NCI-H748 (cell line): ENCODE measurements around the gene ARPP19.
"Not testable (repeated sequence)": the region's sequence is repeated elsewhere in the genome, so short reads cannot be mapped to it uniquely, and the experiment has no call there.

Experiments used
- DNase-seq: peaks from one replicate; lab custom pipeline; 2025; ENCODE audit not compliant: unreplicated experiment; lab: John Stamatoyannopoulos, UW

The ARPP19 gene

DNA sequence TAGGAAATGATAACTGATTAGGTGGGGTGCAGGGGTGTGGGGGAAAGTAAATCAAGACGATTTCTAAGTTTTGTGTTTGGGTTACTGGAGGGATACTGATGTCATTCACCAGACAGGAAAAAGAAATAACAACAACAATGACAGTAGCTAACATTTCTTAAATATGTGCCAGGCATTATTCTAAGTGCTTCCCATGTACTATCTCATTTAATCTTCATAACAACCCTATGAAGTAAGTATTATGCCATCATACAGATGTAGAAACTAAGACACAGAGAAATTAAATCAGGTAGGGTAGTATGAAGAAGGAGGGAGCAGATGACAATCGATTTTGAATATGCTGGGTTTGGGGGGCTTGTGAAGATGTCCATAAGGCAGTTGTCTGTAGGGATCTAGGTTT, 53.5 kb downstream of the ARPP19 start:
- DNase-seq = no peak

DNA sequence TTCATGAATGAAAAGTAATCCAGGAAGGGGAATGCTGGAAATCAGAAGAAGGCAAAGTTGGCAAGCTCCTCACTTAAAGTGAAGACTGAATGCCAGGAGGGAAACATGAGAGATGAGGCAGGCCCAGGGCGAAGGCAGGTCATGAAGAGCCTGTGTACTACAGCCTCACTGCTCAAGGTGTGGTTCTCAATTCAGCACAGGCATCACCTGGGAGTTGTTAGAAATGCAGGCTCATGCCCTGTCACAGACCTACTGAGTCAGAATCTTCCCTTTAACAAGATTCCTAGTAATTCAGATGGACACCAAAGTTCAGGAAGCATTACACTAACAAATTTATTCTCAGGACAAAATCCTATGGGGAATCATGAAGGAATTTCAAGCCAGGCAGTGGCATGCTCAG, 54.3 kb downstream of the ARPP19 start:
- no peak for DNase-seq

DNA sequence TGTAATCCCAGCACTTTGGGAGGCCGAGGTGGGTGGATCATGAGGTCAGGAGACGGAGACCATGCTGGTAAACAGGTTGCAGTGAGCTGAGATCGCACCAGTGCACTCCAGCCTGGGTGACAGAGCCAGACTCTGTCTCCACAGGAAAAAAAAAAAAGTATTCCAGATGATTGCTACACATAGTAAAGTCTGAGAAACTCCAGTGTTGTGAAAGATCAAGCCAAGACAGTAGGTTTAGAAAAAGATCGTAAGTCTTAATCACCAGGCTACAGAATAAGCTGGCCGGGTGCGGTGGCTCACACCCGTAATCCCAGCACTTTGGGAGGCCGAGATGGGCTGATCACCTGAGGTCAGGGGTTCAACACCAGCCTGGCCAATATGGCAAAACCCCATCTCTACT, 56.0 kb downstream of the ARPP19 start:
- not testable (repeated sequence) for DNase-seq

DNA sequence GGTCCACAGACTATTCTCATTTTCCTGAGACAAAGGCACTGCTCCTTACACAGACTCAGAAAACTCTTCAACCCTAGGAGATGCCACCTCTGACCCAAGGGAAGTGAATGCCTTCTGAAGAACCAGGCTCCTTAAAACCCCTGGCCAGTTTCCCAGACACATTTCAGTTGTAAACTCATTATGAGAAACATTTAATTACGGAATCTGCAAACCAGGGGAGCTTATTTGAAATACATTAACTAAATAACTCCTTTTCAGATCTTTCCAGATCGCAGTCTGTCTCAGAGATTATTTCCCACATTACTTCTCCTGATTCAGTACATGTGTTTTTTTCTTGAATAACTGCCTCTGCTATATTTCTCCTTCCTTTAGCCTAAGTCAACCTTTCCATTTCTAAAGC, 57.7 kb downstream of the ARPP19 start:
- no peak for DNase-seq

DNA sequence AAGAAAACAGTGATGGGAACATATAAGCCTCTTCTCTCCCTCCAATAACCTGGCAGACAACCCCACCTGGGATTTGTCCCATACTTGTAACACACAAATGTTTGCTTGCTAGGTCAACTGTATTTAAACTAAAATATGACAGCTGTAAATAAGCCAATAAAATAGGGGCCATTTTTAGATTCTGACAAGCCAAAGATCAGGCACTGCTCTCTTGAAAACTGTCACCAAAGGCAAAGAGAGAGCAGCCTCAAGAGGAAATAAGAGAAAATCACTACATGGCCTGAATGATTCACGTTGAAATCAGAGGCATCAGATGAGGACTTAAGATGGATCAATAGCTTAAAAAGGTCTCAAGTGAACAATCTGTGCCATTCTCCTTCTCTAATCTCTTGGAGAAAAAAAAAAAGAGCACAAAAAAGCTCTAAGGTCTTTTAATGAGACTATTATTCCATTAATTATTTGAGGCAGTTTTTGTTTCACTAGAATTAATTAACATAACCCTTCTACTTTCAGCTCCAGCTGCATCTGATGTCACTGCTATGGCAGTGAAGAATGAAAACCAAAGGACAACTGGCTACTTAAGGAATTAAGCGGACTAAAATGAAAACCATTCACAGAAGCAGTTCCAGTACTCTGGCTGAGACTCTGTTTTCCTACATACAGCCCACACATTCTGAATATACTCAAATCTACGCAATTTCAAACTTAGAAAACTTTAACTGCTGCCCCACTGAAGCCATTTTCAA, 59.2 kb downstream of the ARPP19 start:
- no peak for DNase-seq

DNA sequence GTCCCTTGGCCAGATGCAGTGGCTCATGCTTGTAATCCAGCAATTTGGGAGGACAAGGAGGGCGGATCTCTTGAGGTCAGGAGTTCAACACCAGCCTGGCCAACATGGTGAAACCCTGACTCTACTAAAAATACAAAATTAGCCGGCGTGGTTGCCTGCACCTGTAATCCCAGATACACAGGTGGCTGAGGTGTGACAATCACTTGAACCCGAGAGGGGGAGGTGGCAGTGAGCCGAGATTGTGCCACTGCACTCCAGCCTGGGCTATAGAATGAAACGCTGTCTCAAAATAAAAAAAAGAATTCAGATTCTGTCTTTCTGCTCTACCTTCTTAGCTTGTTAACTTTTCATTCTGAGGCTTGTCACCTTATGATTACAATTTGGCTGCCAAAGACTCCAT, 62.3 kb downstream of the ARPP19 start:
- DNase-seq = no peak

DNA sequence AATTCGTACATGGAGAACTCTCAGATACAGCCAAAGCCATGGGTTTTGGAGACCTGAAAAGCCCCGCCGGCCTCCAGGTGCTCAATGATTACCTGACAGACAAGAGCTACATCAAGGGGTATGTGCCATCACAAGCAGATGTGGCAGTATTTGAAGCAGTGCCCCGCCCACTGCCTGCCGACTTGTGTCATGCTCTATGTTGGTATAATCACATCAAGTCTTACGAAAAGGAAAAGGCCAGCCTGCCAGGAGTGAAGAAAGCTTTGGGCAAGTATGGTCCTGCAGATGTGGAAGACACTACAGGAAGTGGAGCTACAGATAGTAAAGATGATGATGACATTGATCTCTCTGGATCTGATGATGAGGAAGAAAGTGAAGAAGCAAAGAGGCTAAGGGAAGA, 63.7 kb downstream of the ARPP19 start:
- no peak for DNase-seq

DNA sequence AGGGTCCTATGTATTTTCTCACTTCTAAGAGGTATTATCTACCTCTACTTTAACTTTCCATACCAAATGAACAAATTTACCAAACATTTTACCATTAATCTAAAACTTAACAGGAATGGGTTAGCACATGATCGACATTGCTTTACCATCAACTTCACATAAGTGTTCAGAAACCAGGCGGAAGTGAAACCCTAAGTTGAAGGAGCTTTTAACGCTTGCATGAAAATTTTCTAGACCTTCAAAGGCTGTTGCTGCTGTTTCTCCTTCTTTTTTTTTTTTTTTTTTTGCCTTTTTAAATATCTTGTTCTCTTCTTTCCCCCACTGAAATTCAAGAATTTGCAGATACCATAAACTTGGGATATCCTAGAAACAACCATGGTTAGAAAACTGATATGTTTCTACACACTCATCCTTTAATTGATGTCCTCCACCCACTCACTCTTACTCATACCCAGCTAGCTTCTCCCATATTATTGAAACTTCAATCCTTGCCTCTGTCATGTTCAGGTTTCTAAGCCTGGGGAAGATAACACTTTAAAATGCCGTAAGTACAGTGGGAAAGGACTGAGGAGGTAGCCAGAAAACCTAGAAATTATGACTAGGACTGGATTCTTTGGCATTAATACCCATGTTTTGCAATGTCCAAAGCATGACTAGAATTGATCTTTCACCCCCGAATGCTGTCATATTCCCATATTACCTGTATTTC, 64.9 kb downstream of the ARPP19 start:
- no peak for DNase-seq

DNA sequence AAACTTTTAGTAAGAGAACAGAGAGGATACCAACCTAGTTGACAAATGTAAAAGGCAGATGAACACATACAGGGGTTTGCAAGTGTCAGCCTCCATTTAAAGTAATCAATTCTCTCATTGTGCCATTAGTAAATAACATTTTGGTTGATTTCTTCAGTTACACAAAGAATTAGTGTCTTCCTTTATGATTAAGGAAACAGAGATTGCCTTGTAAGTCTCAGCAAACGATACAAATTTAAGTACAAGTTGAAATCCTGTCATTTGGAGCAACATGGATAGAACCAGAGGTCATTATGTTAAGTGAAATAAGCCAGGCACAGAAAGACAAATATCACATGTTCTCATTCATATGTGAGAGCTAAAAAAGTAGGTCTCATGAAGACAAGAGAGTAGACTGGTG, 66.2 kb downstream of the ARPP19 start:
- no peak for DNase-seq

DNA sequence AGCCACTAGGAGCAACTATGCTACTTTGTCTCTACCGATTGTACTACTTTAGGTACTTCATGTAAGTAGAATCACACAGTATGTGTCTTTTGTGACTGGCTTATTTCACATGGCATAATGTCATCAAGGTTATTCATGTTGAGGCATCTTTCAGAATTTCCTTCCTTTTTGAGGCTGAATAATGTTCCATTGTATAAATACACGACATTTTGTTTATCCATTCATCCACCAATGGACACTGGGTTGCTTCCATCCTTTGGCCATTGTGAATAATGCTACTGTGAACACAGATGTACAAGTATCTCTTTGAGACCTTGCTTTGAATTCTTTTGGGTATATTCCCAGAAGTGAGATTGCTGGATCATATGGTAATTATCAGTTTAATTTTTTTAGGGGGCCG, 69.3 kb downstream of the ARPP19 start:
- no peak for DNase-seq

DNA sequence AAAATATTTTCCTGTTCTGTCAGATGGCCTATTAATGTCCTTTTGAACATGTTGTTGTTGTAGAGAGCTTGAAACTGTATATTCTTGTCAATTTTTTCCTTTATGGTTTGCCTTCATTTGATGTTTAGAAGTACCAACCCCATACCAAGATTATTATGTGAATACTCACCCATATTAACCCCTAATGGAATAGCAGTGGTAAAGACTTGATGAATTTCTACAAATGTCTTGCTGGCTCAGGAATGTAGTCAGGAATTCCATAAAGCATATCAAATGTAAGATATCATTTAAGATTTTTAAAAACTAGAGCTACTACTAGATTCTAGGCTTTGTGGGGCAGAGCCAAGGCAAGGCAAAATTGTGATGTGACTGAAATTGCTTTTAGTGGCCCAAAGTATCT, 70.1 kb downstream of the ARPP19 start:
- no peak for DNase-seq
